SK-N-MC (cell line): Measurements from ENCODE around the gene WDR76.
"Not testable (repeated sequence)": the region's sequence is repeated elsewhere in the genome, so short reads cannot be mapped to it uniquely, and the experiment has no call there.

Experiments used
- EZH2 ChIP-seq: fragments of 200-600 bp; sonication (generic); IDR thresholded peaks from one replicate; pipeline ENCODE4 v1.6.1; 2017; ENCODE audit warnings: antibody characterized with exemption
- FOXP2 ChIP-seq: optimal IDR thresholded peaks from 2 replicates; pipeline ENCODE3; 2011; ENCODE audit warnings: mild to moderate bottlenecking, moderate library complexity; ENCODE audit not compliant: insufficient read depth; ENCODE audit errors: extremely low read length, control extremely low read depth
- POLR2AphosphoS5 ChIP-seq: IDR thresholded peaks from 2 replicates; pipeline ENCODE4 v1.6.1; 2012; ENCODE audit warnings: mild to moderate bottlenecking, low read depth, low read length, borderline replicate concordance

DNA sequence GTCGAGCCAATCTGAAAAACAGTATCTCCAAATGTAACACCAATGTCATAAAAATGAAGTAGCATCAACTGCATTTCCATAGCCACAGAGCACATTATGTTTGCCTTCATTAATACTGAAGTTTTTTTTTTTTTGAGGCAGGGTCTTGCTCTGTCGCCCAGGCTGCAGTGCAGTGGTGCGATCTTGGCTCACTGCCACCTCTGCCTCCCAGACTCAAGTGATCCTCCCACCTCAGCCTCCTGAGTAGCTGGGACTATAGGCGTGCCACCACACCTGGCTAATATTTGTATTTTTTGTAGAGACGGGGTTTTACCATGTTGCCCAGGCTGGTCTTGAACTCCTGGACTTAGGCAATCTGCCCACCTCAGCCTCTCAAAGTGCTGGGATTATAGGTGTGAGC, 11.7 kb upstream of the WDR76 start:
- not testable (repeated sequence) for TF ChIP-seq POLR2AphosphoS5, EZH2, FOXP2
